ENCODE results near the gene HIF3A.

Gene HIF3A

DNA sequence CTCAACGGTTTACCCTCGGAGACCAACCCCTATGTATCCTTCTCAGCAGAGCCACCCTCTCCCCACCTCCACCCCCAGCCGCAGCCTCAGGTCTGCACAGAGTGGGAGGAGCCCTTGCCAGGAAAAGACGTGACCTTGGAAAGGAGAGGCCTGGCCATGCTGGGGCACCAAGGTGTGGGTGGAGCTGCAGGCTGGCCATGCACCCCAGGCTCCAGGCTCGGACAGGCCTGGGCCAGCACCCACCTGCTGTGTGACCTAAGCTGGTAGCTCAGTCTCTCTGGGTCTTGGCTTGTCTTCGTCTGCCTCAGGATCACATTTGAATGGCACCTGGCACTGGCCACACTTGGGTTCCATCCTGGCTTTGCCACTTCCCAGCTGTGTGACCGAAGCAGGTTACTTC lies 87.0 kb downstream of the HIF3A start:
- no peak for DNase-seq (ENCODE audit: low read depth in 2 of 2)

DNA sequence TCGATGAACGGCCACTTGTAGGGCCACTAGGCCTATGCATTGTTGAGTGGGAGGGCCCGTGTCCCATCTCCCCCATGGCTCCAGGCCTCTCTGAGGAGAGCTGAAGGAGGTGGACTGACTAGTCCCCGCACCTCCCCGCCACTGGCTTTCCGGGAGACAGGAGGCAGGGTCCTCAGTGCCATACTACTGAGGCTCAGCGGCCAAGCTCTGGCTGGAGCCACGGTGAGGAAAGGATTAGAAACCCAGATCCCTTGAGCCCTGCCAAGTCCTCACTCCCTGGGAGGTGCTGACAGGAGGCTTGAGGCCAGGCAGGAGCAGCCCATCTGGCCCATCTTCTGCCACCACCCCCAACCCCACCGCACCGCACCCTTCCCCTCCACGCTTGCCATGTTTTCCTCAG lies 87.6 kb downstream of the HIF3A start:
- no peak for DNase-seq (ENCODE audit: low read depth in 2 of 2)

DNA sequence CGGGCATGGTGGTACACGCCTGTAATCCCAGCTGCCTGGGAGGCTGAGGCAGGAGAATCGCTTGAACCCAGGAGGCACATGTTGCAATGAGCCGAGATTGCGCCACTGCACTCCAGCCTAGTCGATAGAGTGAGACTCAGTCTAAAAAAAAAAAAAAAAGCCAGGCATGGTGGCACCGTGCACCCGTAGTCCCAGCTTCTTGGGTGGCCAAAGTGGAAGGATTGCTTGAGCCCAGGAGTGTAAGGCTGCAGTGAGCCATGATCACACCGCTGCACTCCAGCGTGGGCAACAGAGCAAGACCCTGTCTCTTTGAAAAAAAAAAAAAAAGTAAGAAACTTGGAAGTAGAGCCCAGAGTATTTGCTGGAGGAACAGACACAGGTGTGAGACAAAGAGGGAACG lies 88.8 kb downstream of the HIF3A start:
- no peak for DNase-seq (ENCODE audit: low read depth in 2 of 2)

DNA sequence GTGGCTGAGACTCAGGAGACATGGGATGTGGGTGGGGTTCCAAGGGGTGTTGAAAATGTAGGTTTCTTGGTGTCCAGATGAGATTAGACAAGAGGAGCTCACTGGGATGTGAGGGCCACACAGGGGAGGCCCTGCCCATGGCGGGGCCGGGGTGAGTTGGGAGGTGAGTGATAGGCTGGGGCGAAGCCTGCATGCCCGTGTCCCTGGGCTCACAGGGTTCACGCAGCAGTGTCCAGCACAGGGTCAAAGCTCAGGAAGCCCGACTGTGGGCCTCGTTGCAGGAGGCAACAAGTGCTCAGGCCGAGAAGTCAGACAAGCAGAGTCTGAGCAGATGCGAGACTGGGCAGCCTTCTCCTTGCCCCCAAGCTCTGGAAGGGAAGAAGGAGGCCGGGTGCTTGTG lies 89.3 kb downstream of the HIF3A start:
- no peak for DNase-seq (ENCODE audit: low read depth in 2 of 2)

DNA sequence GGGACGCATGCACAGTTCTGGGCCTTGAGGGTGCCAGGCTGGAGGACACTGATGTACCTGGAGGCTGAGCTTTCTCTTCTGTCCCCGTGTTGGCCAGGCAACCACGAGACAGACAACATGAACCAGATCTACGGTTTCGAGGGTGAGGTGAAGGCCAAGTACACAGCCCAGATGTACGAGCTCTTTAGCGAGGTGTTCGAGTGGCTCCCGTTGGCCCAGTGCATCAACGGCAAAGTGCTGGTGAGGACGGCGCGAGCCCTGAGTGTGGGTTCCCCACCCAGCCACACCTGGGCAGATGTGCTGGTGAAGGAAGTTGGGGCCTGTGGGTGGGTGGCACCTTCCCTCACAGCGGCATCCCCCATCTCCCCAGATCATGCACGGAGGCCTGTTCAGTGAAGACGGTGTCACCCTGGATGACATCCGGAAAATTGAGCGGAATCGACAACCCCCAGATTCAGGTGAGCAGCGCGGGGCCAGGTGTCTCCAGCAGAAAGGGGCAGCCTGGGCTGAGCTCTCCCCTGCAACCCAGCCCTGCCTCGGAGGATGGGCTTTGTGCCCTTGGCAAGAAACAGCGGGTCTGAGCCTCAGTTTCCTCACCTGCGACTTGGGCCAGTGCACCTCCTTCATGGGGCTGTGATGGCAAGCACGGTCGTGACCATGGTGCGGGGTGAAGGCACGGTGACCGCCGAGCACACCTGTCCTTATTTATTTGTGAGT lies 90.3 kb downstream of the HIF3A start:
- no peak for DNase-seq (ENCODE audit: low read depth in 2 of 2)

DNA sequence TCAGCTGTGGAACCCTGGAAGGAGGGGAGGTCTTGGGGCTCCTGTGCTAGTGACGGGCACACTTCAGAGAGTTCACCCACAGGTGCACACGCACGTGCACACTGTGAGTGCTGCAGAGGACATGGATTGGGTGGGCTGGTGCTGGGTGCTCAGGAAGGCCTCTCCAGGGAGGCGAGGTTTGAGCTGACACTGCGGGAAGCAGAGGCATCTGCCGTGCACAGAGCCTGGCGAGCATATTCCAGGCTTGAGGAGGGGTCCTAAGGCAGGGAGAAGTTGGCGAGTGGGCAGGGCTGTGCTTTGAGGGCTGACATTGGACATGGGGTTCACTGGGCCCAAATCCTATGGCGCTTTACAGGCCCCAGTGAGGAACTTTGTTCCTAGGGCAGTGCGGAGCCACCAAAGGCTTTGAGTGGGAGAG lies 90.9 kb downstream of the HIF3A start:
- DNase-seq (ENCODE audit: low read depth in 2 of 2), result no peak

GRCh38 chr19:46388311-46389095 lies 91.7 kb downstream of the HIF3A start:
- DNase-seq (ENCODE audit: low read depth in 2 of 2), result no peak

- no peak for DNase-seq (ENCODE audit: low read depth in 2 of 2)
Observed at GRCh38 chr19:46390121-46390858, 93.4 kb downstream of the HIF3A start.

DNA sequence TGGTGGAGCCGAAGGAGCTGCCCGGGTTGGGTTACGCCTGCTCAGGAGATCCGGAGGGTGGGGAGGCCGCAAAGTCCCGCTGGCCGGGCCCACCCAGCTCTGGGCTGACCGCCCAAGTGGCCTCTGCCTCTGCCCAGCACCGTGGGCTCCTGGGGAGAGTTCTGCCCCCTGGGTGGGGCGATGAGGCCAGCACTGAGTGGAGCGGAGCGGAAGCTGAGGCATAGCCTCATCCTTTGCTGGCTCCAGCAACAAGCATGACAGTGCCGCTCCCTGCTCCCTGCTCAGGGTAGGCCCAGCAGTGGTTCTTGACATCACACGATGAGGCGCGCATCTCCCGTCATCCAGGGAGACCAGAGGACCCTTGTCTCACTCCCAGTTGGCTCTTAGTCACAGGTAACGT lies 94.0 kb downstream of the HIF3A start:
- no peak for DNase-seq (ENCODE audit: low read depth in 2 of 2)

DNA sequence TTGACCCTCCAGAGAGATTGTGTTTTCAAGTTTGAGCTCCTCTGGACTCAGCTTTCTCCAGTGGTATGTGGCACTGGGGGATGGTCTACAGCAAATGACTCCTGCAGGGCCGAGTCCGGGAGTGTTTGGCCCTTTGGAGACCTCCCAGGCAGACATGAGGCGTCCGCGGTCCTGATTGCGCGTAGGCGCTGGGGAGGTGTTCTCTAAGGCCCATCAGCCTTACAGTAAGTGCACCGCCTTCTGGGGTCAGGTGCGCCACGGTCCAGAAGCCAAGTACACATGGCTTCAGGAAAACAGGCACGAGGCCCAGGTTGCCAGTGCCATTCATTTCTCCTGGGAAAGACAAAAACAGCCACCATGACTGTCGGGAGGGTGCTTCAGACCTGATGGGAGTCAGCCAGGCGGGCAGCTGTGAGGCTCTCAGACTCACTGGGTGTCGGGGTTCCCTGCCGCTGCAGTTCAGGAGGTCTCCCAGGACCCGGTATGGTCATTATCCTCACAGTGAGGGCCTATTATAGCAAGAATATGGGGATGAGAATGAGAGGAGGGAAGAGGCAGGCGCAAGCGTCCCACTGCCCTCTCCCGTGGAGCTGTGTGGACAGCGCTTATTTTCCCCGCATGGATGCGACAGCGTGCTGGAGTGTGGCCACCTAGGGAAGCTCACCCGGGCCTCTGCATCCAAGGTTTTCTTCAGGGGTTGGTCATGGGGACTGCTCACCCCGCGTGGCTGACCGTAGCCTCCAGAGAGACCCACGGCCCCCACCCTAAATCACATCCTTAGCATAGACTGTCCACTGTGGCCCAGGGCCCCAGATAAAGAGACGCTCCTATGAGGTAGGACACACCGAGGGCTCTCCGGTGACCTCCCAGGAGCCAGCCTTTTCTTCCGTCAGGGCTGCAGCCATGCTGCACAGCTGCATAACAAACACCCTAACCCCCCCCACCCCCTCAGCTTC lies 94.7 kb downstream of the HIF3A start:
- DNase-seq (ENCODE audit: low read depth in 2 of 2), result no peak

- no peak for DNase-seq (ENCODE audit: low read depth in 2 of 2)
Observed at GRCh38 chr19:46392252-46392801, 95.5 kb downstream of the HIF3A start.

GRCh38 chr19:46392837-46393236 lies 96.0 kb downstream of the HIF3A start:
- no peak for DNase-seq (ENCODE audit: low read depth in 2 of 2)
